Uterus (tissue), 4 donors: ENCODE data around the gene PPP4C. TPM values are rescaled to one million over a fixed set of nuclear protein-coding genes. Genes with fewer than 3 reads are reported as not detected.

Source experiments
- DNase-seq, 2 donors: peaks; one replicate each; pipeline ENCODE4 v3.0.0-alpha.2; 2019 to 2020
- H3K27ac ChIP-seq, 2 donors: fragments of 200-600 bp; sonication (generic); 1 replicate in 1 of 2; 2 replicates in 1 of 2; pipeline ENCODE4 v1.5.1; 2016 to 2018
- H3K27me3 ChIP-seq, 2 donors: fragments of 200-600 bp; sonication (generic); one replicate each; pipeline ENCODE4 v1.5.1; 2018 to 2019; ENCODE audit warnings: control low read depth in 1 of 2
- H3K36me3 ChIP-seq, 2 donors: fragments of 200-600 bp; sonication (generic); one replicate each; pipeline ENCODE4 v1.5.1; 2019; ENCODE audit warnings: control low read depth in 1 of 2
- H3K4me1 ChIP-seq, 2 donors: fragments of 200-600 bp; sonication (generic); one replicate each; pipeline ENCODE4 v1.5.1; 2018 to 2019; ENCODE audit warnings: control low read depth in 1 of 2
- H3K4me3 ChIP-seq, 2 donors: fragments of 200-600 bp; sonication (generic); 1 replicate in 1 of 2; 2 replicates in 1 of 2; pipeline ENCODE4 v1.5.1; 2018 to 2019; ENCODE audit warnings: mild to moderate bottlenecking in 1 of 2
- H3K9me3 ChIP-seq, 2 donors: fragments of 200-600 bp; sonication (generic); one replicate each; pipeline ENCODE4 v1.5.1; 2019; ENCODE audit warnings: control low read depth in 1 of 2
- CTCF ChIP-seq, 4 experiments: fragments of 200-600 bp in 2 of 4; fragments of 450-650 bp in 2 of 4; sonication (generic) in 2 of 4; IDR thresholded peaks; one replicate each; pipeline ENCODE4 v1.5.1; 2016 to 2019; ENCODE audit warnings: antibody characterized with exemption in 4 of 4, mild to moderate bottlenecking in 2 of 4, moderate library complexity in 1 of 4
- POLR2A ChIP-seq, 2 donors: fragments of 450-650 bp; IDR thresholded peaks; one replicate each; pipeline ENCODE4 v1.6.1; 2016; ENCODE audit warnings: antibody characterized with exemption in 2 of 2, mild to moderate bottlenecking in 1 of 2, moderate library complexity in 1 of 2
- intact Hi-C: fragments of 100-400 bp; cut with DNase I; formaldehyde crosslinking; loops from one replicate; pipeline ENCODE4 v1.15.1; 2023; ENCODE audit warnings: low total_unique reads
- total RNA-seq, 4 donors: library from RNA; depleted of rRNA in 3 of 4; stranded (reverse); fragments of >200 nt in 3 of 4; gene quantifications; one replicate each; pipeline versions ENCODE4 v1.1.0 to v1.2.4, GENCODE V29; 2014 to 2023
- donor health status: DM: yes; HTN: yes; CAD: no.

PPP4C gene
- total RNA-seq, 4 donors from 2014 or later, result 15.6 to 78.5 (median 64.5) TPM

GRCh38 chr16:30131869-30132475 is 56.2 kb downstream of the PPP4C start:
- Histone ChIP-seq H3K27me3 (no peaks in the 10 kb centered on the region), H3K4me1 (no peaks in the 10 kb centered on the region), H3K9me3 (no peaks in the 10 kb centered on the region), H3K27ac (no peak overlapping the region), H3K36me3 (no peaks in the 10 kb centered on the region), H3K4me3 (no peak overlapping the region)
- intact Hi-C loops, result no loop called here
- DNase-seq, result no peak
- TF ChIP-seq CTCF (IDR thresholded peaks at IDR 0.05) (no peak), POLR2A (IDR thresholded peaks at IDR 0.05) (no peak)

GRCh38 chr16:30132591-30132990 is 56.8 kb downstream of the PPP4C start:
- Histone ChIP-seq H3K9me3 (no peaks in the 10 kb centered on the region), H3K27ac (no peak overlapping the region), H3K4me1 (no peaks in the 10 kb centered on the region), H3K36me3 (no peaks in the 10 kb centered on the region), H3K4me3 (no peak overlapping the region), H3K27me3 (no peaks in the 10 kb centered on the region)
- TF ChIP-seq POLR2A (IDR thresholded peaks at IDR 0.05) (no peak), CTCF (IDR thresholded peaks at IDR 0.05) (no peak)
- intact Hi-C loops, result no loop called here
- no peak for DNase-seq

Other genes with a start within 250 kb of the PPP4C start
- gene CDIPT, start 212.8 kb upstream of the PPP4C start, total RNA-seq, result 10 to 100 TPM; 35.1 to 83.7 (median 59.1) TPM
- 10 to 100 TPM in 1 of 4 donors, 1 to 10 TPM in 1, under 1 TPM in 1, not detected in 1; 0.52 to 19.4 (median 4.6) TPM for gene SEZ6L2, start 176.4 kb upstream of the PPP4C start, total RNA-seq
- gene ASPHD1, start 175.5 kb upstream of the PPP4C start, total RNA-seq, result 1 to 10 TPM in 2 of 4 donors, under 1 TPM in 1, not detected in 1; 0.61 to 1.0 (median 1.0) TPM
- 10 to 100 TPM in 2 of 4 donors, 1 to 10 TPM in 2; 1.8 to 33.3 (median 14.6) TPM for gene KCTD13, start 149.8 kb upstream of the PPP4C start, total RNA-seq
- 10 to 100 TPM; 38.6 to 82.3 (median 58.5) TPM for gene TMEM219, start 113.9 kb upstream of the PPP4C start, total RNA-seq
- 10 to 100 TPM; 28.4 to 70.0 (median 46.6) TPM for gene TAOK2, start 102.1 kb upstream of the PPP4C start, total RNA-seq
- 10 to 100 TPM in 2 of 4 donors, 1 to 10 TPM in 2; 3.8 to 20.4 (median 13.5) TPM for gene HIRIP3, start 80.4 kb upstream of the PPP4C start, total RNA-seq
- 100 to 1,000 TPM in 1 of 4 donors, 10 to 100 TPM in 2, 1 to 10 TPM in 1; 4.1 to 714 (median 68.9) TPM for gene INO80E, start 79.8 kb upstream of the PPP4C start, total RNA-seq
- gene DOC2A, start 65.0 kb upstream of the PPP4C start, total RNA-seq, result 1 to 10 TPM in 3 of 4 donors, not detected in 1; 1.0 to 2.6 (median 1.8) TPM
- gene C16orf92, start 52.8 kb upstream of the PPP4C start, total RNA-seq, result not detected
- under 1 TPM in 1 of 4 donors, not detected in 3; 0.62 TPM for gene TLCD3B, start 44.7 kb upstream of the PPP4C start, total RNA-seq
- gene ALDOA, start 10.2 kb upstream of the PPP4C start, total RNA-seq, result 100 to 1,000 TPM; 175 to 905 (median 489) TPM
- gene TBX6, start 15.9 kb downstream of the PPP4C start, total RNA-seq, result 1 to 10 TPM in 1 of 4 donors, under 1 TPM in 1, not detected in 2; 0.21 to 1.3 TPM
- 100 to 1,000 TPM in 1 of 4 donors, 10 to 100 TPM in 2, 1 to 10 TPM in 1; 9.2 to 158 (median 36.4) TPM for gene YPEL3, start 20.2 kb downstream of the PPP4C start, total RNA-seq
- 10 to 100 TPM in 1 of 4 donors, 1 to 10 TPM in 2, not detected in 1; 1.4 to 16.7 (median 2.3) TPM for gene GDPD3, start 37.5 kb downstream of the PPP4C start, total RNA-seq
- gene MAPK3, start 47.2 kb downstream of the PPP4C start, total RNA-seq, result 100 to 1,000 TPM in 1 of 4 donors, 10 to 100 TPM in 3; 19.9 to 143 (median 39.4) TPM
- gene CORO1A, start 107.6 kb downstream of the PPP4C start, total RNA-seq, result 10 to 100 TPM; 12.7 to 30.5 (median 18.2) TPM
- gene BOLA2B, start 117.7 kb downstream of the PPP4C start, total RNA-seq, result 10 to 100 TPM in 2 of 4 donors, 1 to 10 TPM in 1, not detected in 1; 4.7 to 34.1 (median 27.5) TPM
- gene SLX1A, start 117.9 kb downstream of the PPP4C start, total RNA-seq, result 100 to 1,000 TPM in 1 of 4 donors, 10 to 100 TPM in 3; 10.6 to 142 (median 41.0) TPM
- gene SULT1A3, start 123.3 kb downstream of the PPP4C start, total RNA-seq, result 10 to 100 TPM in 2 of 4 donors, 1 to 10 TPM in 2; 1.8 to 26.5 (median 9.5) TPM
- 10 to 100 TPM in 3 of 4 donors, 1 to 10 TPM in 1; 1.9 to 38.5 (median 13.5) TPM for gene NPIPB13, start 172.5 kb downstream of the PPP4C start, total RNA-seq